ENCODE measurements around the gene MTG1. TPM values are rescaled to one million over a fixed set of nuclear protein-coding genes. Genes with fewer than 3 reads are reported as not detected.
"Not testable (repeated sequence)": the region's sequence is repeated elsewhere in the genome, so short reads cannot be mapped to it uniquely, and the experiment has no call there.

Gene MTG1
- total and polyA plus RNA-seq, 10 of the 15 experiments (the other 5 are each of a cell fraction or from before 2014, with no cell fraction given) = 6.2 to 104 (median 62.5) TPM

- TF ChIP-seq CHD4 (IDR thresholded peaks at IDR 0.05) = no peak
These were observed 46.8 kb downstream of the MTG1 start (continued) for GRCh38 chr10:133440633-133441285.

DNA sequence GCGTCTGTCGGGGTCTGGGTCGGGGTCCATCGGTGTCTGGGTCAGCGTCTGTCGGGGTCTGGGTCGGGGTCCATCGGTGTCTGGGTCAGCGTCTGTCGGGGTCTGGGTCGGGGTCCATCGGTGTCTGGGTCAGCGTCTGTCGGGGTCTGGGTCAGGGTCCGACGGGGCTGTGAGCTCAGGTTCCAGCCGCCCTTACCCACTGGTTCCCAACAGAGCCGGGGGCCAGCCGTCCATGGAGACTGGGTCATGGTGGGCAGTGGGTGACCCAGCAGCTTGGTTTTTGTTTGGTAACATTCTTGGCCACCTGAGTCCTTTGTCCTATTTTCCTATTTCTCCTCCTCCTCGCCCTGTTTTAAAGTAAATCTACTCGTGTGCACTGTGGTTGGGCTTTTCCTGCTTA lies 47.4 kb downstream of the MTG1 start:
- H3K79me2 ChIP-seq (ENCODE audit: control insufficient read depth, insufficient read depth, low read length); H3K4me1 ChIP-seq (ENCODE audit: control insufficient read depth, insufficient read depth, low read length); CTCF ChIA-PET; in situ Hi-C loops (cut with MboI); H3K4me3 ChIP-seq; SMC1A ChIA-PET (ENCODE audit: uncharacterized antibody, unreplicated experiment); ATAC-seq; H3K36me3 ChIP-seq (ENCODE audit: control insufficient read depth in 2 of 2, insufficient read depth in 2 of 2, low read length in 1 of 2); POLR2A ChIA-PET; H4K20me1 ChIP-seq (ENCODE audit: control insufficient read depth, insufficient read depth); H3K4me2 ChIP-seq (ENCODE audit: control insufficient read depth, insufficient read depth); BruUV-seq (replicated peaks); DNase-seq (ENCODE audit: low read depth, low spot score); H3K9ac ChIP-seq (ENCODE audit: control insufficient read depth, insufficient read depth, low read length); H2AFZ ChIP-seq (ENCODE audit: control insufficient read depth, low read depth, low read length); H3K27ac ChIP-seq (ENCODE audit: control insufficient read depth, insufficient read depth); RAD21 ChIA-PET (ENCODE audit: unreplicated experiment); H3K27me3 ChIP-seq (replicated peaks in 1 of 2; ENCODE audit: control insufficient read depth in 2 of 2, insufficient read depth in 2 of 2, low read length in 1 of 2); H3K9me3 ChIP-seq (replicated peaks; ENCODE audit: control insufficient read depth, insufficient read depth, low read length); intact Hi-C loops (cut with micrococcal nuclease; ENCODE audit: unreplicated experiment); FAIRE-seq: not testable (repeated sequence)
- 71% methylated on average over 10 of the region's 21 CpGs for WGBS (ENCODE audit: insufficient coverage, insufficient replicate concordance, low lambda C conversion rate, missing lambda C conversion rate)

GRCh38 chr10:133441780-133442179 lies 47.8 kb downstream of the MTG1 start:
- H3K4me2 ChIP-seq (ENCODE audit: control insufficient read depth, insufficient read depth) = no peak overlapping the region
- BruUV-seq (replicated peaks) = no TSS peak
- ChIA-PET POLR2A (no interaction called here), CTCF (interaction anchor here (0.7 to 1.1 kb wide), 3 partner anchors 10 to 112 kb away, joined by 3 to 4 read pairs (median 4); partner anchors contain the start of gene PAOX), RAD21 (ENCODE audit: unreplicated experiment) (no interaction called here), SMC1A (ENCODE audit: uncharacterized antibody, unreplicated experiment) (no interaction called here)
- 71% methylated on average over 12 of the region's 12 CpGs for WGBS (ENCODE audit: insufficient coverage, insufficient replicate concordance, low lambda C conversion rate, missing lambda C conversion rate)
- H3K79me2 ChIP-seq (ENCODE audit: control insufficient read depth, insufficient read depth, low read length) = no peaks in the 10 kb centered on the region
- in situ Hi-C loops (cut with MboI) = no loop called here
- no peaks in the 10 kb centered on the region for H3K4me1 ChIP-seq (ENCODE audit: control insufficient read depth, insufficient read depth, low read length)
- no peak overlapping the region for H3K4me3 ChIP-seq
- H2AFZ ChIP-seq (ENCODE audit: control insufficient read depth, low read depth, low read length) = no peak overlapping the region
- no peak overlapping the region for H3K27ac ChIP-seq (ENCODE audit: control insufficient read depth, insufficient read depth)
- H4K20me1 ChIP-seq (ENCODE audit: control insufficient read depth, insufficient read depth) = no peaks in the 10 kb centered on the region
- no peaks in the 10 kb centered on the region for H3K36me3 ChIP-seq (ENCODE audit: control insufficient read depth in 2 of 2, insufficient read depth in 2 of 2, low read length in 1 of 2)
- no peaks in the 10 kb centered on the region; the same call in 2 of the 3 replicates for H3K9me3 ChIP-seq (replicated peaks; ENCODE audit: control insufficient read depth, insufficient read depth, low read length)
- DNase-seq (ENCODE audit: low read depth, low spot score) = no peak
- H3K9ac ChIP-seq (ENCODE audit: control insufficient read depth, insufficient read depth, low read length) = no peak overlapping the region
- TF ChIP-seq, protein P1, sequence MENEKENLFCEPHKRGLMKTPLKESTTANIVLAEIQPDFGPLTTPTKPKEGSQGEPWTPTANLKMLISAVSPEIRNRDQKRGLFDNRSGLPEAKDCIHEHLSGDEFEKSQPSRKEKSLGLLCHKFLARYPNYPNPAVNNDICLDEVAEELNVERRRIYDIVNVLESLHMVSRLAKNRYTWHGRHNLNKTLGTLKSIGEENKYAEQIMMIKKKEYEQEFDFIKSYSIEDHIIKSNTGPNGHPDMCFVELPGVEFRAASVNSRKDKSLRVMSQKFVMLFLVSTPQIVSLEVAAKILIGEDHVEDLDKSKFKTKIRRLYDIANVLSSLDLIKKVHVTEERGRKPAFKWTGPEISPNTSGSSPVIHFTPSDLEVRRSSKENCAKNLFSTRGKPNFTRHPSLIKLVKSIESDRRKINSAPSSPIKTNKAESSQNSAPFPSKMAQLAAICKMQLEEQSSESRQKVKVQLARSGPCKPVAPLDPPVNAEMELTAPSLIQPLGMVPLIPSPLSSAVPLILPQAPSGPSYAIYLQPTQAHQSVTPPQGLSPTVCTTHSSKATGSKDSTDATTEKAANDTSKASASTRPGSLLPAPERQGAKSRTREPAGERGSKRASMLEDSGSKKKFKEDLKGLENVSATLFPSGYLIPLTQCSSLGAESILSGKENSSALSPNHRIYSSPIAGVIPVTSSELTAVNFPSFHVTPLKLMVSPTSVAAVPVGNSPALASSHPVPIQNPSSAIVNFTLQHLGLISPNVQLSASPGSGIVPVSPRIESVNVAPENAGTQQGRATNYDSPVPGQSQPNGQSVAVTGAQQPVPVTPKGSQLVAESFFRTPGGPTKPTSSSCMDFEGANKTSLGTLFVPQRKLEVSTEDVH (IDR thresholded peaks at IDR 0.05; ENCODE audit: low read depth, partially characterized antibody) = no peak
- TF ChIP-seq SREBF1 (IDR thresholded peaks at IDR 0.05; ENCODE audit: low read length) (no peak), PAX8 (IDR thresholded peaks at IDR 0.05) (no peak), TBL1XR1 (IDR thresholded peaks at IDR 0.05; ENCODE audit: low read depth, low read length) (no peak)
- no peaks in the 10 kb centered on the region for H3K27me3 ChIP-seq (replicated peaks in 1 of 2; ENCODE audit: control insufficient read depth in 2 of 2, insufficient read depth in 2 of 2, low read length in 1 of 2)
- FAIRE-seq = no peak
- no peak for ATAC-seq
- intact Hi-C loops (cut with micrococcal nuclease; ENCODE audit: unreplicated experiment) = no loop called here
